AG10803 (cell line): ENCODE measurements around the gene RBMS3.

Experiments
- DNase-seq: peaks from one replicate; pipeline ENCODE4 v3.0.0; 2010; ENCODE audit warnings: low read depth
- H3K4me3 ChIP-seq: 2 replicates; pipeline ENCODE4 v1.5.1; 2011; ENCODE audit warnings: mild to moderate bottlenecking, low read length, control low read depth
- TF ChIP-seq, protein P1 (sequence below): conservative IDR thresholded peaks from 2 replicates; pipeline ENCODE4 v1.5.1; 2011; ENCODE audit warnings: mild to moderate bottlenecking, low read length, control low read depth, inconsistent platforms

Gene RBMS3

DNA sequence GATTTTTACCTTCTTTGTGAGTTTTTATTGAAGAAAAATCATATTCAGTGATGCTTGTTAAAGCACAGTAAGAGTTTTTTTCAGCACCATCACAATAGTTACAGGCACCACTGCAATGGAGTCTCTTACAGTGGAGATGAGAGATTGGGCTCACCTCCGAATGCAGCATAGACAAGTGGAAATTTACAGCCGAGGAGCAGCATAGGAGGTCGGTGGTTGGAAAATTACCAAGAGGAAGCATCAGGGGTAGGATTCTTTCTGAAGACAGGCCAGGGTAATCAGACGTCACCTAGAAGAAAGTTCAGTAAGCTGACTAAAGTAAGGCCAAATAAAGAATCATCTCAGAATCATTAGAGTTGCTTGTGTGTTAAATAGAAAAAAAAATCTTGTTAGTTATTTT, 491.6 kb downstream of the RBMS3 start:
- TF ChIP-seq, protein P1, sequence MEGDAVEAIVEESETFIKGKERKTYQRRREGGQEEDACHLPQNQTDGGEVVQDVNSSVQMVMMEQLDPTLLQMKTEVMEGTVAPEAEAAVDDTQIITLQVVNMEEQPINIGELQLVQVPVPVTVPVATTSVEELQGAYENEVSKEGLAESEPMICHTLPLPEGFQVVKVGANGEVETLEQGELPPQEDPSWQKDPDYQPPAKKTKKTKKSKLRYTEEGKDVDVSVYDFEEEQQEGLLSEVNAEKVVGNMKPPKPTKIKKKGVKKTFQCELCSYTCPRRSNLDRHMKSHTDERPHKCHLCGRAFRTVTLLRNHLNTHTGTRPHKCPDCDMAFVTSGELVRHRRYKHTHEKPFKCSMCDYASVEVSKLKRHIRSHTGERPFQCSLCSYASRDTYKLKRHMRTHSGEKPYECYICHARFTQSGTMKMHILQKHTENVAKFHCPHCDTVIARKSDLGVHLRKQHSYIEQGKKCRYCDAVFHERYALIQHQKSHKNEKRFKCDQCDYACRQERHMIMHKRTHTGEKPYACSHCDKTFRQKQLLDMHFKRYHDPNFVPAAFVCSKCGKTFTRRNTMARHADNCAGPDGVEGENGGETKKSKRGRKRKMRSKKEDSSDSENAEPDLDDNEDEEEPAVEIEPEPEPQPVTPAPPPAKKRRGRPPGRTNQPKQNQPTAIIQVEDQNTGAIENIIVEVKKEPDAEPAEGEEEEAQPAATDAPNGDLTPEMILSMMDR: no peak
- no peak overlapping the region for H3K4me3 ChIP-seq
- DNase-seq: no peak

DNA sequence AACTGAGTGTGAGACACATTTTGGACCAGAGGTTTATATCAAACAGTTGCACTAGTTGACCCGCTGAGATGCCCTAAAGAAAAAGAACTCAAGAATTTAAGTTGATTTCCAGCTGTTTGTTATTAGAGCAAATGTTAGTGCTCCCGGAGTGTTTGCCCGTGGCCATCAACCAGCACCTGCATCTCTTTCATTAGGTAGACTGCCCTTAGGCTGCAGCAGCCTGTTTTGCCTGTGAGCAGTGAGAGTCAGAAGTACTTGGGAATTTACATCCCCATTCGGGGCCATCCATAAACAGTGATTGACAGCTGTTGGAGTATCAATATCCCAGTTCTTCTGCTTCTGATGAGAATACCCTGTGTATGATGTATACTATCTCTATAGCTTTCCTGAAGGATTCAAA, 492.6 kb downstream of the RBMS3 start:
- H3K4me3 ChIP-seq: no peak overlapping the region
- no peak for DNase-seq
- TF ChIP-seq, protein P1: no peak

DNA sequence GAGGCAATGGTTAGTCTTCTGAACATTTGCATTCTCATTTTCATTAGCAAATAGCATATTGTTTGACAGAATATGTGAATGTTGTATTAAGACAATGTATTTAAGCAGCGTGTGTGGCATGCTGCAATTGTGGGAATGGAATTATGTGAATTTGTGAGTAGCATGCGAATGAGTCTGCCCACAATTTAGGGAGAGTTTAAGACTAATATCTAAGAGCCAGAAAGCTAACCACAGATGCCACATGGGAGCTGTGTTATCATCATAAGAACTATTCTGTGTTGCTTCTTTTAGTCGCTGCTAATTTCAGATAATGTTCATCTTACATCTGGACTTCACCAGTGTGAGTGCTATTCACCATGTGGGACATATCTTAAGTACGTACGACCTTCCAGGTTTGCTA, 494.5 kb downstream of the RBMS3 start:
- TF ChIP-seq, protein P1: no peak
- DNase-seq: peak; percentile 69
- no peak overlapping the region for H3K4me3 ChIP-seq

DNA sequence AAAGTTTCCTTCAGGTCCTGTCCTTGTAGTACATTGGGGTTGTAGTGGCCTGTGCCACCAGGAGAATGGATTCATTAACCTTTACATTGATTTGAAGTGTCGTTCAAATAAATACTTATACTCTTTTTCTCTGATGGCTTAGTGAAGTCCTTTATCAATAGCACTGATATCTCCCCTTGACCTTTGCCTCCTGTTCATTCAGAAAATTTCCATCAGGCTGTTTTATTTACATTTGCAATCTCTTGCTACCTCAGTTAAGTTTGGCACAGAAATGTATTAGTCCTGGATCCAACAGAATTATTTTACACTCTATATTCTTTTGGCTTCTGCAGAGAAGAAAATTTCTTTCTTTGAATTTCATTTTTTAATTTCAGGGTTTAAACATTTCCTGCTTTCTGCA, 497.0 kb downstream of the RBMS3 start:
- no peak for DNase-seq
- no peak overlapping the region for H3K4me3 ChIP-seq
- TF ChIP-seq, protein P1: no peak

DNA sequence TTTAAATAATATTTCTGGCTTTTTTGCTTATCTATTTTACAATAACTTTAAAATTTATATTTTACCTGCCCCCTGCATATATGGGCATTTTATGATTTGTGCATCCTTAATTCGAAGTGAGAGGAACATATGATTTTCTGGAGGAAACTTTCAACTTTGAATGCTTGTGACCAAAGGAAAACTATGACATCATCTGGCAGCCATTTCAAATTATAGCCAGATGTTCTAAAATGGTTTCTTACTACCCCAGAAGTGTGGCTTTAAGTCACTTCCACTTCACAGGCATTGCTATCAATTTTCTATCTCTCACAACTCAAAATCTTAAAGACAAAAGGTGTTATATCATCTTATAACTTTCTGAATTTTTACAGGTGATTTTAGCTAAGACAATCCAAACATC, 508.8 kb downstream of the RBMS3 start:
- DNase-seq: peak; percentile 39
- H3K4me3 ChIP-seq: no peak overlapping the region
- TF ChIP-seq, protein P1: no peak

DNA sequence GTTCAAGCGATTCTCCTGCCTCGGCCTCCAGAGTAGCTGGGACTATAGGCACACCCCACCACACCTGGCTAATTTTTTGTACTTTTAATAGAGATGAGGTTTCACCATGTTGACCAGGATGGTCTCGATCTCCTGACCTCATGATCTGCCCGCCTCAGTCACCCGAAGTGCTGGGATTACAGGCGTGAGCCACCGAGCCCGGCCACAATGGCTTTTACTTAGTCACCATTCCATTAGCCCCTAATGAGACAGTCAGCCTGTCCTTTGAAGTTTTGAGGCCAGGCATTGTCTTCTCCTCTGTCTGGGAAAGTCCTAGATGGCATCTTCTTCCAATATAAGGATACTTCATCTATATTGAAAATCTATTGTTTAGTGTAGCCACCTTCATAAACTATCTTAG, 515.9 kb downstream of the RBMS3 start:
- H3K4me3 ChIP-seq: no peak overlapping the region
- TF ChIP-seq, protein P1: no peak
- no peak for DNase-seq

DNA sequence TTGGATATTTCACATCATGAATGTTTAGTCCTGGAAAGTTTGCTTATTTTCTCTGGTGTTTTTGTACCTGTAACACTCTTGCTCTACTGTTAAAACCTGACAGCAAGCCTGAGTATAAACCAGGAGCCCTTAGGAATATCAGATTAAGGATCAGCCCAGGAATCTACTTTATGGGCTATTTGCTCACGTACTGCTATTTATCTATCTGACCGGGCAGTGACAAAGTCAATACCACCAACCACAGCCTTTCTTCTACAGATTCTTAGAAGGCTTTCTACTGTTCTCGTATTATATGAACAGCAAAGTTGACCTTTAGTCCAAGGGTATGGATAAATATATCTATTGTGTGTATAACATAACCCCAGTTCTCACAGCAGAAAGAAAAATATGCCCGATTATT, 521.2 kb downstream of the RBMS3 start:
- H3K4me3 ChIP-seq: no peak overlapping the region
- TF ChIP-seq, protein P1: no peak
- no peak for DNase-seq
